Mesenchymal stem cell (in vitro differentiated cells and primary cell): ENCODE measurements around the gene VTI1A.

ENCODE experiments used
- DNase-seq: peaks from one replicate; pipeline ENCODE4 v3.0.0-alpha.2; 2013
- H2AFZ ChIP-seq: one replicate; pipeline ENCODE4 v1.6.1; 2013; ENCODE audit warnings: low read depth, mild to moderate bottlenecking, control low read depth, inconsistent platforms, low read length, moderate library complexity
- H2AK5ac ChIP-seq: 2 replicates; pipeline ENCODE4 v1.6.1; 2013; ENCODE audit warnings: low read length, moderate library complexity, mild to moderate bottlenecking, inconsistent platforms; ENCODE audit not compliant: severe bottlenecking
- H2BK120ac ChIP-seq: one replicate; pipeline ENCODE4 v1.6.1; 2013; ENCODE audit warnings: low read depth, mild to moderate bottlenecking, inconsistent platforms, low read length, moderate library complexity
- H2BK12ac ChIP-seq, 2 experiments: one replicate each; pipeline ENCODE4 v1.6.1; 2013; ENCODE audit warnings: inconsistent platforms in 2 of 2, low read length in 2 of 2, mild to moderate bottlenecking in 2 of 2, moderate library complexity in 2 of 2, control low read depth in 1 of 2
- H2BK15ac ChIP-seq: one replicate; pipeline ENCODE4 v1.6.1; 2013; ENCODE audit warnings: mild to moderate bottlenecking, low read depth, inconsistent platforms; ENCODE audit not compliant: poor library complexity, severe bottlenecking
- H2BK5ac ChIP-seq: 2 replicates; pipeline ENCODE4 v1.6.1; 2013; ENCODE audit warnings: low read depth, mild to moderate bottlenecking, low read length, control low read depth, inconsistent platforms; ENCODE audit not compliant: poor library complexity, severe bottlenecking
- H3K14ac ChIP-seq, 2 experiments: one replicate each; pipeline ENCODE4 v1.6.1; 2013; ENCODE audit warnings: inconsistent platforms in 2 of 2, low read length in 2 of 2, control low read depth in 1 of 2, mild to moderate bottlenecking in 1 of 2, moderate library complexity in 1 of 2
- H3K18ac ChIP-seq, 2 experiments: one replicate each; pipeline ENCODE4 v1.6.1; 2013; ENCODE audit warnings: inconsistent platforms in 2 of 2, low read length in 2 of 2, control low read depth in 1 of 2, low read depth in 1 of 2, mild to moderate bottlenecking in 1 of 2
- H3K23ac ChIP-seq, 2 experiments: one replicate each; pipeline ENCODE4 v1.6.1; 2013; ENCODE audit warnings: inconsistent platforms in 2 of 2, low read length in 2 of 2, mild to moderate bottlenecking in 2 of 2, moderate library complexity in 2 of 2, control low read depth in 1 of 2
- H3K27ac ChIP-seq: 2 replicates; pipeline ENCODE4 v1.5.1; 2013; ENCODE audit warnings: mild to moderate bottlenecking, moderate library complexity, low read length, control low read depth, inconsistent platforms; ENCODE audit not compliant: poor library complexity, severe bottlenecking
- H3K27me3 ChIP-seq, 2 experiments: 2 replicates each; pipeline versions ENCODE4 v1.6.1 to v1.7.0; 2013; ENCODE audit warnings: low read length in 2 of 2, mild to moderate bottlenecking in 2 of 2, moderate library complexity in 2 of 2, control low read depth in 1 of 2, inconsistent platforms in 1 of 2; ENCODE audit not compliant: control insufficient read depth in 1 of 2, insufficient read depth in 1 of 2
- H3K36me3 ChIP-seq, 2 experiments: 2 replicates each; pipeline versions ENCODE4 v1.6.1 to v1.7.0; 2013; ENCODE audit warnings: low read length in 2 of 2, control low read depth in 1 of 2, inconsistent platforms in 1 of 2, low read depth in 1 of 2, mild to moderate bottlenecking in 1 of 2; ENCODE audit not compliant: insufficient read depth in 2 of 2, control insufficient read depth in 1 of 2
- H3K4ac ChIP-seq, 2 experiments: one replicate each; pipeline ENCODE4 v1.6.1; 2013; ENCODE audit warnings: inconsistent platforms in 2 of 2, low read length in 2 of 2, mild to moderate bottlenecking in 2 of 2, moderate library complexity in 2 of 2, control low read depth in 1 of 2, low read depth in 1 of 2
- H3K4me1 ChIP-seq: 2 replicates; pipeline ENCODE4 v1.6.1; 2013; ENCODE audit warnings: low read depth, low read length, control low read depth; ENCODE audit not compliant: control insufficient read depth, insufficient read depth
- H3K4me2 ChIP-seq: 2 replicates; pipeline ENCODE4 v1.6.1; 2013; ENCODE audit warnings: low read length, mild to moderate bottlenecking, inconsistent platforms; ENCODE audit not compliant: poor library complexity, severe bottlenecking
- H3K4me3 ChIP-seq, 2 experiments: 2 replicates each; pipeline versions ENCODE4 v1.5.1 to v1.7.0; 2013; ENCODE audit warnings: low read length in 2 of 2, mild to moderate bottlenecking in 2 of 2, control low read depth in 1 of 2, low read depth in 1 of 2; ENCODE audit not compliant: insufficient read depth in 1 of 2
- H3K79me1 ChIP-seq: replicated peaks from 2 replicates; pipeline ENCODE4 v1.6.1; 2013; ENCODE audit warnings: mild to moderate bottlenecking, control low read depth, low read length, inconsistent platforms; ENCODE audit not compliant: poor library complexity, severe bottlenecking
- H3K9ac ChIP-seq: 2 replicates; pipeline ENCODE4 v1.7.0; 2013; ENCODE audit warnings: mild to moderate bottlenecking, low read length, moderate library complexity
- H3K9me3 ChIP-seq: 2 replicates; pipeline ENCODE4 v1.7.0; 2013; ENCODE audit warnings: mild to moderate bottlenecking, low read length; ENCODE audit not compliant: control insufficient read depth
- H4K8ac ChIP-seq: one replicate; pipeline ENCODE4 v1.6.1; 2013; ENCODE audit warnings: inconsistent platforms, mild to moderate bottlenecking, low read length, moderate library complexity
- H4K91ac ChIP-seq: one replicate; pipeline ENCODE4 v1.6.1; 2013; ENCODE audit warnings: mild to moderate bottlenecking, low read length, inconsistent platforms
- WGBS: methylation state at CpG from one replicate; pipeline ENCODE4 v1.1.7; 2013; ENCODE audit warnings: mixed read lengths; 5-methylcytosine and 5-hydroxymethylcytosine counted together

VTI1A gene

DNA sequence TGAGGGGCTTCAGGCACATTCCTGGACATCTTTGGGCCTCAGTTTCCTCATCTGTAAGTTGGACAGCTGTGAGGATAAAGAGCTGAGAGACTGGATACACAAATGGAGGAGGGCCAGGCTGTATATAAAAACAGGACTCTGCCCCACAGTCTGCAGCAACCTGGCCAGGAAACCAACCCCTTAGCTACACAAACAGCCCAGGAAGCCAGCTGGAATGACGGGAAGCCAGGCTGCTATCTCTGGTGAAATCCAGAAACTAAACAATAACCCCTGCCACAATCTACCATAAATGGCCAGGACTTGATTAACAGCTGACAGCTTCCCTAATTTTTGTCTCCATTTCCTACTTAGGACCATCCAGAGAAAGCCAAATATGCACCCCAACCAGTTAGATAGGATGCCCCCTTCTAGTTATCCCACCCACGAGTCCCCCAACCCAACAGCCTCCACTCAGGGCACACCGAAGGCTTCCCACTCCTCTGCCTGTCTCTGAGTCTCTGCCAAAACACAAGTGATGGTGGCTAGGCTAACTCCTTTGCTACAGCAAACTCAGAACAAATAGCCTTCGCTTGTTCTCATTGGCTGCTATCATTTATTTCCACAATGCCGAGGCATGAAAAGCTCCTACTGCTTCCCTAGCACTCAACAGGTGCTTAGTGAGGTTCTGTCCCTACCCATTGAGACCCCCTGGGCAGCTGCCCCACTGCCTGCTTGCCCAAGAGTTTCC lies 393.1 kb downstream of the VTI1A start:
- no peak overlapping the region for H3K4me3 ChIP-seq
- H3K4ac ChIP-seq: no peak overlapping the region
- no peak overlapping the region for H4K8ac ChIP-seq
- H3K27ac ChIP-seq: no peak overlapping the region
- H3K4me2 ChIP-seq: no peak overlapping the region
- no peak overlapping the region for H2BK15ac ChIP-seq
- H3K23ac ChIP-seq: no peak overlapping the region
- no peak overlapping the region for H2BK5ac ChIP-seq
- H2BK12ac ChIP-seq: no peak overlapping the region
- H3K36me3 ChIP-seq: no peaks in the 10 kb centered on the region
- H3K14ac ChIP-seq: no peak overlapping the region
- no peaks in the 10 kb centered on the region for H3K79me1 ChIP-seq
- no peak overlapping the region for H3K9ac ChIP-seq
- H3K9me3 ChIP-seq: no peaks in the 10 kb centered on the region
- H4K91ac ChIP-seq: no peak overlapping the region
- H3K4me1 ChIP-seq: peaks cover 9% of the 10 kb centered on the region
- no peak overlapping the region for H2AK5ac ChIP-seq
- H3K27me3 ChIP-seq: peaks cover 0 to 8% of the 10 kb centered on the region in 2 experiments
- no peak overlapping the region for H2BK120ac ChIP-seq
- DNase-seq: no peak
- H3K18ac ChIP-seq: peak overlapping the region in 1 of 2 experiments; percentile 46
- WGBS: 85% methylated on average over 5 of the region's 5 CpGs
- H2AFZ ChIP-seq: no peak overlapping the region

DNA sequence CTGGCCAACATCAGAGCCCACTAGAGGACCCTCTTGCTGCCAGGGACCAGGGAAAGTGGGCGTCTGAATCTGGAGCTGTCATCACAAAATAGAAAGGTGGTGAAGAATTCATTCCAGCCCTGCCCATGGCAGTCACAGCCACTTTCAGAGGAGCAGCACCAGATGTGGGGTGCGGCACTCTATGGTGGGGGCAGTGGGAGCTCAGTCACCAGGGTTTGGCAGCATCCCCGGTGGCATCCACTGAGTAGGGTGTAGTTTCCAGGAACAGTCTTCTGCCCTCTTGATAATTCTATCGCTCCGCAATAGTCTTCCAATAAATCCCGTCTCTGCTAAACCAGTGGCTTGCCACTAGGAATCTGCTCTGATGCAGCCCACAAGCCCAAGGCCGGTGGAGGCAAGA lies 394.5 kb downstream of the VTI1A start:
- Histone ChIP-seq H3K23ac (no peak overlapping the region), H3K4me3 (no peak overlapping the region), H3K36me3 (no peaks in the 10 kb centered on the region), H2BK120ac (no peak overlapping the region), H3K79me1 (no peaks in the 10 kb centered on the region), H3K18ac (no peak overlapping the region), H3K9me3 (no peaks in the 10 kb centered on the region), H4K8ac (no peak overlapping the region), H3K4me1 (peaks cover 9% of the 10 kb centered on the region), H2BK12ac (no peak overlapping the region), H4K91ac (peak overlapping the region; percentile 12), H2AFZ (no peak overlapping the region), H2BK5ac (no peak overlapping the region), H3K4ac (no peak overlapping the region), H2BK15ac (no peak overlapping the region), H3K4me2 (no peak overlapping the region), H3K27me3 (peaks cover 0 to 8% of the 10 kb centered on the region in 2 experiments), H3K14ac (no peak overlapping the region), H2AK5ac (no peak overlapping the region), H3K9ac (no peak overlapping the region), H3K27ac (no peak overlapping the region)
- WGBS: 96% methylated on average over 7 of the region's 7 CpGs
- DNase-seq: no peak

DNA sequence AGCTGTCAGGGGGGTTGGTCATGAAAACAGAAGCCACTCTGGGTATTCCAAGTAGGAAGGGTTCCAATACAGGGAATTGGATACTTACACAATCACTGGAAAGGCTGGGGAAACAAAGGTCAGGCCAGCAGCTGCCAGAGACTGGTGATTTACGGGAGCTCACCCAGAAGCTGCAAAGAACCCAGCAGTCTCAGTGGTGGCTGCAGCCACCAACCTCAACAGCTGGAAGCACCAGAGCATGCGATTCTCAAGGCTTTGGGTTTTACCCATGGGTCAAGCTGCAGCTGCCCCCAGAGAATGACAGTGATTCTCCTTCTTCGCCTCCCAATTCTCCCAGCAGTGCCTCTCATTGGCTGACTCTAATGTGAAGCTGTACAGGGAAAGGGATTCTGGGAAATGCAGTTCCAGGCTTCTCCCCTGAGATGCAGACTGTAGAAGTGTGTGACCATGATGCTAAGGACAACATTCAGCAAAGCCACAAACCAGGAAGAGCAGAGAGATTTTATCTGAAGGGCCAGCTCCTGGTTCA lies 395.9 kb downstream of the VTI1A start:
- Histone ChIP-seq H3K23ac (no peak overlapping the region), H3K9me3 (peaks cover 12% of the 10 kb centered on the region), H3K4me1 (peaks cover 6% of the 10 kb centered on the region), H3K27ac (no peak overlapping the region), H2BK12ac (no peak overlapping the region), H2BK120ac (no peak overlapping the region), H3K36me3 (no peaks in the 10 kb centered on the region), H3K27me3 (peaks cover 0 to 8% of the 10 kb centered on the region in 2 experiments), H2BK5ac (no peak overlapping the region), H3K9ac (no peak overlapping the region), H3K14ac (no peak overlapping the region), H3K4ac (peak overlapping the region in 1 of 2 experiments; percentile 24), H3K4me2 (no peak overlapping the region), H3K18ac (no peak overlapping the region), H4K91ac (no peak overlapping the region), H2AK5ac (no peak overlapping the region), H2AFZ (no peak overlapping the region), H4K8ac (no peak overlapping the region), H2BK15ac (no peak overlapping the region), H3K79me1 (no peaks in the 10 kb centered on the region), H3K4me3 (no peak overlapping the region)
- DNase-seq: peak; percentile 77
- WGBS: 47% methylated on average over 3 of the region's 3 CpGs

DNA sequence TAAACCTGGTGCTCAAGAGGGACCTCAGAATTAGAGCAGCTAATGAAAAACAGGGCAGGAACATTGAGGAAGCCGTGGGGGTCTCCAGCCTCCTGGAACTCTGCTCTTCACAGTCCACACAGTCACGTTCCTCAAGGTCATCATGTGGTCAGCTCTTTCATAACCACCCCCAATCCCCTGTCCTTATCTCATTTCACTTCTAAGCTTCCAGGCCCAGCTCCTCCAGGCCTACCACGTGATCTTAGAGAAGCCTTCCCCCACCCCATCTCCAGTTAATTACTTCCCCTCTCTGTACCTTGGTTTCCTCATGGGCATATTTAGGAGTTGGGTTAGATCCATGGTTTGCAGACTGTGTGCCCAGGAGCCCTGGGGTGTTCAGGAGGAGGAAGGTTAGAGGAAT lies 396.6 kb downstream of the VTI1A start:
- Histone ChIP-seq H3K4me3 (no peak overlapping the region), H3K27me3 (peaks cover 0 to 1% of the 10 kb centered on the region in 2 experiments), H2BK120ac (no peak overlapping the region), H3K79me1 (no peaks in the 10 kb centered on the region), H3K4ac (peak overlapping the region in 1 of 2 experiments; percentile 24), H3K23ac (no peak overlapping the region), H2AFZ (no peak overlapping the region), H4K91ac (no peak overlapping the region), H3K9ac (no peak overlapping the region), H2BK15ac (no peak overlapping the region), H3K18ac (peak overlapping the region in 1 of 2 experiments; percentile 26), H3K36me3 (no peaks in the 10 kb centered on the region), H3K14ac (no peak overlapping the region), H2AK5ac (no peak overlapping the region), H4K8ac (no peak overlapping the region), H3K27ac (no peak overlapping the region), H3K9me3 (peaks cover 19% of the 10 kb centered on the region), H3K4me1 (peaks cover 6% of the 10 kb centered on the region), H2BK5ac (no peak overlapping the region), H2BK12ac (peak overlapping the region in 1 of 2 experiments; percentile 15), H3K4me2 (no peak overlapping the region)
- WGBS: 44% methylated on average over 3 of the region's 3 CpGs
- no peak for DNase-seq
